HepG2 (cell line): ENCODE results near the gene STX4. TPM values are rescaled to one million over a fixed set of nuclear protein-coding genes. Genes with fewer than 3 reads are reported as not detected.
A peak's percentile ranks its signal among the peaks of the same experiment; 100 is the strongest.

Experiments used
- CEBPG ChIP-seq: IDR thresholded peaks from 2 replicates; pipeline ENCODE4 v1.6.1; 2016
- DMAP1 ChIP-seq: IDR thresholded peaks from 2 replicates; pipeline ENCODE4 v1.6.1; 2016
- FOXA3 ChIP-seq: IDR thresholded peaks from 2 replicates; pipeline ENCODE4 v1.6.1; 2016; ENCODE audit warnings: missing genetic modification reagents, missing compliant biosample characterization
- FOXK2 ChIP-seq: fragments of 450-650 bp; IDR thresholded peaks from 2 replicates; pipeline ENCODE4 v1.6.1; 2016
- GTF2F1 ChIP-seq: fragments of 150-350 bp; IDR thresholded peaks from 2 replicates; pipeline ENCODE4 v1.6.1; 2014; ENCODE audit warnings: low read length
- IKZF1 ChIP-seq: fragments of 450-650 bp; IDR thresholded peaks from 2 replicates; pipeline ENCODE4 v1.7.1; 2016
- KLF11 ChIP-seq: IDR thresholded peaks from 2 replicates; pipeline ENCODE4 v1.6.1; 2016; ENCODE audit warnings: missing compliant biosample characterization
- POLR2AphosphoS5 ChIP-seq: IDR thresholded peaks from 2 replicates; pipeline ENCODE4 v1.6.1; 2012; ENCODE audit warnings: low read depth, low read length
- RBM22 ChIP-seq: fragments of 200-400 bp; formaldehyde crosslinking; optimal IDR thresholded peaks from 2 replicates; pipeline ENCODE3; 2017; ENCODE audit warnings: mild to moderate bottlenecking, low read length, moderate library complexity
- RBM39 ChIP-seq: fragments of 200-400 bp; formaldehyde crosslinking; IDR thresholded peaks from one replicate; pipeline ENCODE4 v1.6.1; 2018; ENCODE audit warnings: antibody characterized with exemption, mild to moderate bottlenecking, low read depth, low read length; ENCODE audit not compliant: poor library complexity, severe bottlenecking
- SMAD1 ChIP-seq: sonication (generic); formaldehyde crosslinking; IDR thresholded peaks from 2 replicates; pipeline ENCODE4 v1.4.0; 2020; ENCODE audit warnings: missing genetic modification reagents, low read depth, mild to moderate bottlenecking, borderline replicate concordance
- TBX3 ChIP-seq: fragments of 450-650 bp; IDR thresholded peaks from 2 replicates; pipeline ENCODE4 v1.6.1; 2017; ENCODE audit warnings: antibody characterized with exemption, mild to moderate bottlenecking, inconsistent platforms, borderline replicate concordance
- TCF7L2 ChIP-seq: IDR thresholded peaks from 2 replicates; pipeline ENCODE4 v1.6.1; 2011; ENCODE audit warnings: mild to moderate bottlenecking, low read depth, low read length, moderate library complexity
- TP53 ChIP-seq: sonication (generic); formaldehyde crosslinking; conservative IDR thresholded peaks from 2 replicates; pipeline ENCODE4 v1.4.0; 2020; ENCODE audit warnings: missing genetic modification reagents
- ZBTB1 ChIP-seq: sonication (generic); formaldehyde crosslinking; IDR thresholded peaks from 2 replicates; pipeline ENCODE4 v1.4.0; 2020; ENCODE audit warnings: missing genetic modification reagents, borderline replicate concordance
- ZEB1 ChIP-seq: IDR thresholded peaks from 2 replicates; pipeline ENCODE4 v1.6.1; 2012; ENCODE audit warnings: mild to moderate bottlenecking, low read depth, inconsistent platforms; ENCODE audit not compliant: insufficient replicate concordance
- ZNF484 ChIP-seq: sonication (generic); formaldehyde crosslinking; IDR thresholded peaks from 2 replicates; pipeline ENCODE4 v1.5.1; 2020; ENCODE audit warnings: mild to moderate bottlenecking, low read depth, missing genetic modification reagents, borderline replicate concordance
- ZNF562 ChIP-seq: sonication (generic); formaldehyde crosslinking; IDR thresholded peaks from 2 replicates; pipeline ENCODE4 v1.8.0; 2022; ENCODE audit warnings: missing genetic modification reagents, borderline replicate concordance
- polyA plus RNA-seq, 8 experiments: library from polyadenylated mRNA; depleted of rRNA in 3 of 8; stranded (reverse) in 7 of 8; unstranded in 1 of 8; fragments of >200 nt; fragmentation: Illumina TruSeq in 4 of 8; extraction: Trizol in 4 of 8; gene quantifications; 2 replicates each; pipeline versions ENCODE4 v1.2.1 to v1.2.3, GENCODE V29; 2011 to 2016; ENCODE audit warnings: low read depth in 4 of 8, missing spikeins in 1 of 8, mixed read lengths in 1 of 8; ENCODE audit not compliant: insufficient read depth in 1 of 8
- total RNA-seq, 5 experiments: library from RNA; depleted of rRNA; stranded (reverse); fragments of >200 nt; fragmentation: Illumina TruSeq; extraction: Trizol; gene quantifications; 2 replicates each; pipeline ENCODE4 v1.2.3, GENCODE V29; 2016; ENCODE audit warnings: low read depth in 1 of 5
- TF ChIP-seq, protein P1 (sequence below): sonication (generic); formaldehyde crosslinking; IDR thresholded peaks from 2 replicates; pipeline ENCODE4 v1.9.0; 2021; ENCODE audit warnings: missing genetic modification reagents, mild to moderate bottlenecking, borderline replicate concordance
- TF ChIP-seq, protein P2 (sequence below): sonication (generic); formaldehyde crosslinking; IDR thresholded peaks from 2 replicates; pipeline ENCODE4 v1.8.1; 2023; ENCODE audit warnings: mild to moderate bottlenecking, moderate library complexity, missing genetic modification reagents
- TF ChIP-seq, protein P3 (sequence below): sonication (generic); formaldehyde crosslinking; IDR thresholded peaks from 2 replicates; pipeline ENCODE4 v1.4.0; 2020; ENCODE audit warnings: mild to moderate bottlenecking, missing genetic modification reagents
- TF ChIP-seq, protein P4 (sequence below): sonication (generic); formaldehyde crosslinking; IDR thresholded peaks from 2 replicates; pipeline ENCODE4 v1.4.0; 2020; ENCODE audit warnings: missing genetic modification reagents, borderline replicate concordance

STX4 gene
- total and polyA plus RNA-seq, 2 of the 13 experiments (the other 11 are each of a cell fraction or from before 2014, with no cell fraction given): 29.2 to 34.6 TPM

DNA sequence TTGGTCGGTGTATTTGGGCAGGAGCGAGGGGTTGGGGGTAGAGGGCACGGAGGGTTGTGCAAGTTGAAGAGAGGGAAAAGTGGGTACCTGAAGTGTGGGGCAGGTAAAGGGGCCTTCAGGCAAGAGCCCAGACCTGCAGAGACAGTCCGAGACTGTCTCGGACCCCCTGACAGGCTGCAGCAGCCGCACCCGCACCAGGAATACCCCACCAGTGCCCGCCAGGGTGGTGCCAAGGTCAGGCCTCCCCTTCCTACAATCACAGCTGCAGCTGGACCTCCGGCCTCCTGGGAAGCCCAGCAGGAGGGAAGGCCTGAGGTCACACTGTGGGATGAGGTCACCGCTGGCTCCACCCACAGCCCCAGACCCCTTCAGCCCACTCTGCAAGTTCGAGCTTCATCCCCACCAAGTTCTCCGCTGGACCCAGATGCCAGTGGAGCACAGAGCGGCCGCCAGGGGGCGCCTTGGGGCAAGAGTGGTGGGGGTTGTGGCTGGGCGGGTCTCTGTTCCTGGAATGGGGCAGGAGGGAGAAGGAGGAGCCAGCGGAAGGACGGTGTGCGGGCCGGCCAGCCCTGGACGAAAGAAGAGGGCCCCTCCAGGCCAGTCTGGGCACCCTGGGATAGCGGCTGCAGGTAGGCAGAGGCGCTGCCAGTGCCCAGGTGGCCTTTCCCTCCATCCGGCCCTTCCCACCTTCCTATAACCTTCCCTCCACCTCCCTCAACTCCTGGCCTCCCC is 48.5 kb upstream of the STX4 start, which contains the start of gene HSD3B7 (continued):
- TF ChIP-seq RBM22: peak; percentile 80
- TF ChIP-seq TP53 (CRISPR knock-in tag): no peak
- peak; percentile 25 for TF ChIP-seq ZEB1
- TF ChIP-seq GTF2F1: no peak
- TF ChIP-seq ZBTB1 (CRISPR knock-in tag): no peak
- TF ChIP-seq TCF7L2: no peak
- TF ChIP-seq RBM39: peak; percentile 71
- TF ChIP-seq, protein P1, sequence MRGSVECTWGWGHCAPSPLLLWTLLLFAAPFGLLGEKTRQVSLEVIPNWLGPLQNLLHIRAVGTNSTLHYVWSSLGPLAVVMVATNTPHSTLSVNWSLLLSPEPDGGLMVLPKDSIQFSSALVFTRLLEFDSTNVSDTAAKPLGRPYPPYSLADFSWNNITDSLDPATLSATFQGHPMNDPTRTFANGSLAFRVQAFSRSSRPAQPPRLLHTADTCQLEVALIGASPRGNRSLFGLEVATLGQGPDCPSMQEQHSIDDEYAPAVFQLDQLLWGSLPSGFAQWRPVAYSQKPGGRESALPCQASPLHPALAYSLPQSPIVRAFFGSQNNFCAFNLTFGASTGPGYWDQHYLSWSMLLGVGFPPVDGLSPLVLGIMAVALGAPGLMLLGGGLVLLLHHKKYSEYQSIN (CRISPR knock-in tag): no peak
- no peak for TF ChIP-seq ZNF484 (CRISPR knock-in tag)
- TF ChIP-seq, protein P2, sequence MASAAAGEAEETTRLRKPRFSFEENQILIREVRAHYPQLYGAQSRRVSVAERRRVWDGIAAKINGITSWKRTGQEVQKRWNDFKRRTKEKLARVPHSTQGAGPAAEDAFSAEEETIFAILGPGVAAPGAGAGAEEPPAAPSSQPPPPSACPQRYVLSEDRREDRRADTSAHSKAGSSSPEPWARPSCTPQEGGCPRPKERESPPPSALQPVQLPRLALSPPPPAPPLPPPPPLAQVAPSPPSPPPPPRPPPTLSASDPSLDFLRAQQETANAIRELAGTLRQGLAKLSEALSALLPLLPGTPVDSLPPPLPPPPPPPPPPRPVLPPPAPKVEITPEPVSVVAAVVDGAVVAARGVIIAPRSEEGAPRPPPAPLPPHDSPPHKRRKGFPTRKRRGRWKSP: no peak
- no peak for TF ChIP-seq DMAP1 (CRISPR knock-in tag)
- TF ChIP-seq FOXK2: no peak
- TF ChIP-seq TBX3: 0 out of 2 replicates have a peak, but pooled peaks have one; percentile 8
- 0 out of 2 replicates have a peak, but pooled peaks have one; percentile 66 for TF ChIP-seq SMAD1
- no peak for TF ChIP-seq CEBPG (CRISPR knock-in tag)
- TF ChIP-seq, protein P3, sequence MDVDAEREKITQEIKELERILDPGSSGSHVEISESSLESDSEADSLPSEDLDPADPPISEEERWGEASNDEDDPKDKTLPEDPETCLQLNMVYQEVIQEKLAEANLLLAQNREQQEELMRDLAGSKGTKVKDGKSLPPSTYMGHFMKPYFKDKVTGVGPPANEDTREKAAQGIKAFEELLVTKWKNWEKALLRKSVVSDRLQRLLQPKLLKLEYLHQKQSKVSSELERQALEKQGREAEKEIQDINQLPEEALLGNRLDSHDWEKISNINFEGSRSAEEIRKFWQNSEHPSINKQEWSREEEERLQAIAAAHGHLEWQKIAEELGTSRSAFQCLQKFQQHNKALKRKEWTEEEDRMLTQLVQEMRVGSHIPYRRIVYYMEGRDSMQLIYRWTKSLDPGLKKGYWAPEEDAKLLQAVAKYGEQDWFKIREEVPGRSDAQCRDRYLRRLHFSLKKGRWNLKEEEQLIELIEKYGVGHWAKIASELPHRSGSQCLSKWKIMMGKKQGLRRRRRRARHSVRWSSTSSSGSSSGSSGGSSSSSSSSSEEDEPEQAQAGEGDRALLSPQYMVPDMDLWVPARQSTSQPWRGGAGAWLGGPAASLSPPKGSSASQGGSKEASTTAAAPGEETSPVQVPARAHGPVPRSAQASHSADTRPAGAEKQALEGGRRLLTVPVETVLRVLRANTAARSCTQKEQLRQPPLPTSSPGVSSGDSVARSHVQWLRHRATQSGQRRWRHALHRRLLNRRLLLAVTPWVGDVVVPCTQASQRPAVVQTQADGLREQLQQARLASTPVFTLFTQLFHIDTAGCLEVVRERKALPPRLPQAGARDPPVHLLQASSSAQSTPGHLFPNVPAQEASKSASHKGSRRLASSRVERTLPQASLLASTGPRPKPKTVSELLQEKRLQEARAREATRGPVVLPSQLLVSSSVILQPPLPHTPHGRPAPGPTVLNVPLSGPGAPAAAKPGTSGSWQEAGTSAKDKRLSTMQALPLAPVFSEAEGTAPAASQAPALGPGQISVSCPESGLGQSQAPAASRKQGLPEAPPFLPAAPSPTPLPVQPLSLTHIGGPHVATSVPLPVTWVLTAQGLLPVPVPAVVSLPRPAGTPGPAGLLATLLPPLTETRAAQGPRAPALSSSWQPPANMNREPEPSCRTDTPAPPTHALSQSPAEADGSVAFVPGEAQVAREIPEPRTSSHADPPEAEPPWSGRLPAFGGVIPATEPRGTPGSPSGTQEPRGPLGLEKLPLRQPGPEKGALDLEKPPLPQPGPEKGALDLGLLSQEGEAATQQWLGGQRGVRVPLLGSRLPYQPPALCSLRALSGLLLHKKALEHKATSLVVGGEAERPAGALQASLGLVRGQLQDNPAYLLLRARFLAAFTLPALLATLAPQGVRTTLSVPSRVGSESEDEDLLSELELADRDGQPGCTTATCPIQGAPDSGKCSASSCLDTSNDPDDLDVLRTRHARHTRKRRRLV (CRISPR knock-in tag): peak; percentile 62
- no peak for TF ChIP-seq IKZF1
- peak; percentile 56; the same call in 1 of the 2 replicates for TF ChIP-seq POLR2AphosphoS5
- TF ChIP-seq, protein P4, sequence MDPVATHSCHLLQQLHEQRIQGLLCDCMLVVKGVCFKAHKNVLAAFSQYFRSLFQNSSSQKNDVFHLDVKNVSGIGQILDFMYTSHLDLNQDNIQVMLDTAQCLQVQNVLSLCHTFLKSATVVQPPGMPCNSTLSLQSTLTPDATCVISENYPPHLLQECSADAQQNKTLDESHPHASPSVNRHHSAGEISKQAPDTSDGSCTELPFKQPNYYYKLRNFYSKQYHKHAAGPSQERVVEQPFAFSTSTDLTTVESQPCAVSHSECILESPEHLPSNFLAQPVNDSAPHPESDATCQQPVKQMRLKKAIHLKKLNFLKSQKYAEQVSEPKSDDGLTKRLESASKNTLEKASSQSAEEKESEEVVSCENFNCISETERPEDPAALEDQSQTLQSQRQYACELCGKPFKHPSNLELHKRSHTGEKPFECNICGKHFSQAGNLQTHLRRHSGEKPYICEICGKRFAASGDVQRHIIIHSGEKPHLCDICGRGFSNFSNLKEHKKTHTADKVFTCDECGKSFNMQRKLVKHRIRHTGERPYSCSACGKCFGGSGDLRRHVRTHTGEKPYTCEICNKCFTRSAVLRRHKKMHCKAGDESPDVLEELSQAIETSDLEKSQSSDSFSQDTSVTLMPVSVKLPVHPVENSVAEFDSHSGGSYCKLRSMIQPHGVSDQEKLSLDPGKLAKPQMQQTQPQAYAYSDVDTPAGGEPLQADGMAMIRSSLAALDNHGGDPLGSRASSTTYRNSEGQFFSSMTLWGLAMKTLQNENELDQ (CRISPR knock-in tag): peak; percentile 45; the same call in 1 of the 2 replicates
- TF ChIP-seq ZNF562: no peak
- TF ChIP-seq KLF11 (CRISPR knock-in tag): peak; percentile 44; the same call in 1 of the 2 replicates
- TF ChIP-seq FOXA3 (CRISPR knock-in tag): no peak; the same call in 1 of the 2 replicates
